OCI-LY3 (cell line): ENCODE data around the gene SYNCRIP.

Experiments
- EZH2phosphoT487 ChIP-seq: fragments of 200-600 bp; shearing (Covaris generic); IDR thresholded peaks from 2 replicates; pipeline ENCODE4 v1.6.1; 2018; ENCODE audit warnings: antibody characterized with exemption, mixed run types, low read depth
- TF ChIP-seq, protein P1 (sequence below): fragments of 200-600, 300-600 bp; sonication (generic); IDR thresholded peaks from 2 replicates; pipeline ENCODE4 v1.5.1; 2014; ENCODE audit warnings: antibody characterized with exemption, low read length, low read depth

DNA sequence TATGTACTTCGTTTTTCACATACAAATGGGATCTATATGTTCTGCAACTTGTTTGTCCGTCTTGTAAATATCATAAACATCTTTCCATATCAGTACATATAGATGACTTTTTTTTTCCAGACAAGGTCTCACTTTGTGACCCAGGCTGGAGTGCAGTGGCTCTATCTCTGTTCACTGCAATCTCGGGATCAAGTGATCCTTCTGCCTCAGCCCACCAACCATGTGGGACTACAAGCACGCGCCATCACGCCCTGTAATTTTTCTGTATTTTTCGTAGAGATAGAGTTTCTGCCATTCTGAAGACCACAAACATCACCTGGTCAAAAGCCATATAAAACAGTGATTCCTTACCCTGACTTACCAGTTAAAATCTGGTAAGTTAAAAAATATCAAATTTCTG is 37.7 kb upstream of the SYNCRIP start:
- no peak for TF ChIP-seq EZH2phosphoT487
- TF ChIP-seq, protein P1, sequence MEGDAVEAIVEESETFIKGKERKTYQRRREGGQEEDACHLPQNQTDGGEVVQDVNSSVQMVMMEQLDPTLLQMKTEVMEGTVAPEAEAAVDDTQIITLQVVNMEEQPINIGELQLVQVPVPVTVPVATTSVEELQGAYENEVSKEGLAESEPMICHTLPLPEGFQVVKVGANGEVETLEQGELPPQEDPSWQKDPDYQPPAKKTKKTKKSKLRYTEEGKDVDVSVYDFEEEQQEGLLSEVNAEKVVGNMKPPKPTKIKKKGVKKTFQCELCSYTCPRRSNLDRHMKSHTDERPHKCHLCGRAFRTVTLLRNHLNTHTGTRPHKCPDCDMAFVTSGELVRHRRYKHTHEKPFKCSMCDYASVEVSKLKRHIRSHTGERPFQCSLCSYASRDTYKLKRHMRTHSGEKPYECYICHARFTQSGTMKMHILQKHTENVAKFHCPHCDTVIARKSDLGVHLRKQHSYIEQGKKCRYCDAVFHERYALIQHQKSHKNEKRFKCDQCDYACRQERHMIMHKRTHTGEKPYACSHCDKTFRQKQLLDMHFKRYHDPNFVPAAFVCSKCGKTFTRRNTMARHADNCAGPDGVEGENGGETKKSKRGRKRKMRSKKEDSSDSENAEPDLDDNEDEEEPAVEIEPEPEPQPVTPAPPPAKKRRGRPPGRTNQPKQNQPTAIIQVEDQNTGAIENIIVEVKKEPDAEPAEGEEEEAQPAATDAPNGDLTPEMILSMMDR = no peak
